ENCODE data around the gene ZBTB44.

GRCh38 chr11:130211144-130211543, 103.6 kb downstream of the ZBTB44 start:
- TF ChIP-seq CTCF (IDR thresholded peaks at IDR 0.05) = no peak
- TF ChIP-seq POLR2A (IDR thresholded peaks at IDR 0.05) = no peak
